Adrenal gland (tissue), 19 donors: ENCODE results near the gene FYTTD1. TPM values are rescaled to one million over a fixed set of nuclear protein-coding genes. Genes with fewer than 3 reads are reported as not detected.

ENCODE experiments used
- DNase-seq, 7 donors: peaks; one replicate each; pipeline ENCODE4 v3.0.0-alpha.2; 2019 to 2020
- H3K27ac ChIP-seq, 5 donors: fragments of 200-600 bp; sonication (generic) in 4 of 5; 1 replicate in 3 of 5; 2 replicates in 2 of 5; pipeline versions ENCODE4 v1.5.1 to v1.8.0; 2016 to 2020; ENCODE audit warnings: mild to moderate bottlenecking in 1 of 5
- H3K27me3 ChIP-seq: fragments of 200-600 bp; 2 replicates; pipeline ENCODE4 v1.8.0; 2021
- H3K36me3 ChIP-seq, 2 donors: fragments of 200-600 bp; replicated peaks in 1 of 2; 1 replicate in 1 of 2; 2 replicates in 1 of 2; pipeline versions ENCODE4 v1.5.1 to v1.8.0; 2018 to 2022
- H3K4me1 ChIP-seq, 2 donors: fragments of 200-600 bp; replicated peaks in 1 of 2; 1 replicate in 1 of 2; 2 replicates in 1 of 2; pipeline versions ENCODE4 v1.5.1 to v1.8.0; 2018 to 2021
- H3K4me3 ChIP-seq, 4 donors: fragments of 200-600 bp; sonication (generic) in 3 of 4; one replicate each; pipeline ENCODE4 v1.5.1; 2016 to 2018
- H3K9me3 ChIP-seq, 3 donors: fragments of 200-600 bp; sonication (generic) in 1 of 3; replicated peaks in 1 of 3; 1 replicate in 2 of 3; 2 replicates in 1 of 3; pipeline versions ENCODE4 v1.5.1 to v1.8.0; 2016 to 2021
- POLR2A ChIP-seq, 2 donors: fragments of 450-650 bp; IDR thresholded peaks; one replicate each; pipeline ENCODE4 v1.6.1; 2017; ENCODE audit warnings: antibody characterized with exemption in 2 of 2, mild to moderate bottlenecking in 2 of 2, moderate library complexity in 1 of 2
- WGBS, 4 donors: extraction: QIAGEN DNeasy Blood & Tissue Kit in 2 of 4; methylation state at CpG; one replicate each; pipeline versions ENCODE4 v1.1.5 to v1.1.7; 2013 to 2017; 5-methylcytosine and 5-hydroxymethylcytosine counted together
- intact Hi-C, 2 donors: fragments of 100-400 bp; cut with DNase I; formaldehyde crosslinking; loops; one replicate each; pipeline versions ENCODE4 v1.14.1 to v1.15.0; 2022 to 2023
- long read RNA-seq, 10 donors: library from polyadenylated mRNA in 3 of 10; unstranded in 2 of 10; stranded (forward) in 1 of 10; transcript quantifications; one replicate each; pipeline ENCODE4 v2.0.0 and lab custom pipeline, GENCODE V29; 2021 to 2026
- polyA plus RNA-seq, 3 donors: library from polyadenylated mRNA; stranded (reverse); fragments of 200-250 nt in 2 of 3; fragments of 350-450 nt in 1 of 3; fragmentation: Illumina TruSeq in 1 of 3; extraction: RNeasy Lipid Tissue Mini Kit (QIAGEN cat#74804) in 1 of 3; gene quantifications; one replicate each; pipeline ENCODE4 v1.2.3, GENCODE V29; 2013 to 2014
- total RNA-seq, 9 donors: library from RNA; depleted of rRNA in 4 of 9; stranded (reverse); fragments of >200 nt in 4 of 9; fragments of 120-200 nt in 1 of 9; fragmentation: NEBNext Ultra II Directional in 1 of 9; extraction: Animal tissue kit (Norgen Biotek cat#: 25700) in 1 of 9; gene quantifications; one replicate each; pipeline versions ENCODE4 v1.1.0 to v1.2.4, GENCODE V29; 2013 to 2023
- TF ChIP-seq, protein P1 (sequence below), 6 experiments: fragments of 450-650 bp in 4 of 6; fragments of 200-600 bp in 2 of 6; sonication (generic) in 1 of 6; IDR thresholded peaks; 1 replicate in 5 of 6; 2 replicates in 1 of 6; pipeline versions ENCODE4 v1.5.1 to v1.8.0; 2016 to 2021; ENCODE audit warnings: antibody characterized with exemption in 6 of 6, mild to moderate bottlenecking in 2 of 6, moderate library complexity in 1 of 6
- donor health status: healthy with polysubstance abuse.
- donor health status: Bipolar disorder and iron deficiency.
- donor health status: DM: yes; HTN: yes; CAD: no.
- donor health status: DM: no; HTN: no; CAD: no.
- donor health status: DM: no; HTN: no; CAD: no.
- donor health status: DM: yes; HTN: yes; CAD: no.

FYTTD1 gene, protein sequence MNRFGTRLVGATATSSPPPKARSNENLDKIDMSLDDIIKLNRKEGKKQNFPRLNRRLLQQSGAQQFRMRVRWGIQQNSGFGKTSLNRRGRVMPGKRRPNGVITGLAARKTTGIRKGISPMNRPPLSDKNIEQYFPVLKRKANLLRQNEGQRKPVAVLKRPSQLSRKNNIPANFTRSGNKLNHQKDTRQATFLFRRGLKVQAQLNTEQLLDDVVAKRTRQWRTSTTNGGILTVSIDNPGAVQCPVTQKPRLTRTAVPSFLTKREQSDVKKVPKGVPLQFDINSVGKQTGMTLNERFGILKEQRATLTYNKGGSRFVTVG
- 10 to 100 TPM; 12.5 to 62.3 (median 48.2) TPM for total RNA-seq
- 10 to 100 TPM; 10.1 to 70.4 (median 12.3) TPM for polyA plus RNA-seq
- long read RNA-seq, donor 1, full-length matches to known transcripts: 19 of 31 reads
- long read RNA-seq, donor 1, partial matches to known transcripts: 12 of 31 reads
- long read RNA-seq, donor 1, other reads (novel, unspliced or antisense): 0 of 31 reads
- long read RNA-seq, donor 2, full-length matches to known transcripts: 17 of 30 reads
- long read RNA-seq, donor 2, partial matches to known transcripts: 13 of 30 reads
- long read RNA-seq, donor 2, other reads (novel, unspliced or antisense): 0 of 30 reads
- long read RNA-seq, donor 3, full-length matches to known transcripts: 16 of 31 reads
- long read RNA-seq, donor 3, partial matches to known transcripts: 15 of 31 reads
- long read RNA-seq, donor 3, other reads (novel, unspliced or antisense): 0 of 31 reads
- long read RNA-seq, donor 4, full-length matches to known transcripts: 14 of 29 reads
- long read RNA-seq, donor 4, partial matches to known transcripts: 9 of 29 reads
- long read RNA-seq, donor 4, other reads (novel, unspliced or antisense): 6 of 29 reads
- long read RNA-seq, donor 5, full-length matches to known transcripts: 87 of 100 reads
- long read RNA-seq, donor 5, partial matches to known transcripts: 0 of 100 reads
- long read RNA-seq, donor 5, other reads (novel, unspliced or antisense): 13 of 100 reads
- long read RNA-seq, donor 6, full-length matches to known transcripts: 16 of 24 reads
- long read RNA-seq, donor 6, partial matches to known transcripts: 6 of 24 reads
- long read RNA-seq, donor 6, other reads (novel, unspliced or antisense): 2 of 24 reads
- long read RNA-seq, donor 7, full-length matches to known transcripts: 4 of 12 reads
- long read RNA-seq, donor 7, partial matches to known transcripts: 8 of 12 reads
- long read RNA-seq, donor 7, other reads (novel, unspliced or antisense): 0 of 12 reads
- long read RNA-seq, donor 8, full-length matches to known transcripts: 20 of 31 reads
- long read RNA-seq, donor 8, partial matches to known transcripts: 11 of 31 reads
- long read RNA-seq, donor 8, other reads (novel, unspliced or antisense): 0 of 31 reads
- long read RNA-seq, donor 9, full-length matches to known transcripts: 9 of 16 reads
- long read RNA-seq, donor 9, partial matches to known transcripts: 7 of 16 reads
- long read RNA-seq, donor 9, other reads (novel, unspliced or antisense): 0 of 16 reads
- long read RNA-seq, donor 10, full-length matches to known transcripts: 9 of 9 reads
- long read RNA-seq, donor 10, partial matches to known transcripts: 0 of 9 reads
- long read RNA-seq, donor 10, other reads (novel, unspliced or antisense): 0 of 9 reads

GRCh38 chr3:197749601-197750395 lies at the start of gene FYTTD1:
Gene FYTTD1 (plus strand): TSS chr3:197749883. CDS start chr3:197749972, 89 bp downstream.
- peak; percentile 88 to 94 (median 90) for DNase-seq
- Histone ChIP-seq H3K9me3 (no peaks in the 10 kb centered on the region), H3K4me1 (peaks cover 6 to 23% of the 10 kb centered on the region in 2 donors), H3K27me3 (no peaks in the 10 kb centered on the region), H3K36me3 (no peaks in the 10 kb centered on the region), H3K27ac (peak within 1 kb of the TSS; percentile 84 to 97 (median 96)), H3K4me3 (peak within 1 kb of the TSS; percentile 59 to 83 (median 72))
- intact Hi-C loops: no loop called here
- TF ChIP-seq, protein P1, sequence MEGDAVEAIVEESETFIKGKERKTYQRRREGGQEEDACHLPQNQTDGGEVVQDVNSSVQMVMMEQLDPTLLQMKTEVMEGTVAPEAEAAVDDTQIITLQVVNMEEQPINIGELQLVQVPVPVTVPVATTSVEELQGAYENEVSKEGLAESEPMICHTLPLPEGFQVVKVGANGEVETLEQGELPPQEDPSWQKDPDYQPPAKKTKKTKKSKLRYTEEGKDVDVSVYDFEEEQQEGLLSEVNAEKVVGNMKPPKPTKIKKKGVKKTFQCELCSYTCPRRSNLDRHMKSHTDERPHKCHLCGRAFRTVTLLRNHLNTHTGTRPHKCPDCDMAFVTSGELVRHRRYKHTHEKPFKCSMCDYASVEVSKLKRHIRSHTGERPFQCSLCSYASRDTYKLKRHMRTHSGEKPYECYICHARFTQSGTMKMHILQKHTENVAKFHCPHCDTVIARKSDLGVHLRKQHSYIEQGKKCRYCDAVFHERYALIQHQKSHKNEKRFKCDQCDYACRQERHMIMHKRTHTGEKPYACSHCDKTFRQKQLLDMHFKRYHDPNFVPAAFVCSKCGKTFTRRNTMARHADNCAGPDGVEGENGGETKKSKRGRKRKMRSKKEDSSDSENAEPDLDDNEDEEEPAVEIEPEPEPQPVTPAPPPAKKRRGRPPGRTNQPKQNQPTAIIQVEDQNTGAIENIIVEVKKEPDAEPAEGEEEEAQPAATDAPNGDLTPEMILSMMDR (IDR thresholded peaks at IDR 0.05): peak in 5 of 6 experiments; percentile 24 to 71 (median 46)
- TF ChIP-seq POLR2A (IDR thresholded peaks at IDR 0.05): peak; percentile 19 to 80
- WGBS, 4 donors: 0 to 1% (median 0%) methylated on average over 18 to 104 of the region's 104 CpGs

DNA sequence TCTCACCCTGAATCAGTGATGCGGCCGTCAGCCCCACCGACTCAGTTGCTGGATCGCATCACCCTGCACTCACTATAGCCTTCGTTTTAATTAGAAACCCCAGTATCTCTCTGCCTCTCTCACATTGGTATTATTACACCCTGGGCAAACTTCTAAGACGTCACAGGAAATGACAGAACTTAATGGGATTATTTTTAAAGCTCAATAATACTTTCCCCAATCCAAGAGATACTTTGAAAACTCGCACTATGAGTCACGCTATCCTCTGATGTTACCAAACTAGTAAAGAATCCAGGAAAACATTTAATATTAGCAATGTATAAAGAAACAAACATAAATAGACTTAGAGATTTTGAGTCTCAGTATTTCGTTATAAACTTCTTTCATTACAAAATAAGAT lies 49.6 kb upstream of the FYTTD1 start:
- no peak overlapping the region for H3K4me3 ChIP-seq
- no peak for DNase-seq
- H3K27ac ChIP-seq: no peak overlapping the region
- 95 to 97% (median 97%) methylated on average over 9 of the region's 9 CpGs for WGBS, 4 donors
- TF ChIP-seq, protein P1 (IDR thresholded peaks at IDR 0.05): no peak
- no peak for TF ChIP-seq POLR2A (IDR thresholded peaks at IDR 0.05)
- no peaks in the 10 kb centered on the region for H3K4me1 ChIP-seq
- H3K27me3 ChIP-seq: no peaks in the 10 kb centered on the region
- peaks cover 0 to 67% of the 10 kb centered on the region in 2 donors for H3K36me3 ChIP-seq
- H3K9me3 ChIP-seq: no peaks in the 10 kb centered on the region
- intact Hi-C loops: no loop called here

- TF ChIP-seq, protein P1 (IDR thresholded peaks at IDR 0.05): no peak
- TF ChIP-seq POLR2A (IDR thresholded peaks at IDR 0.05): no peak
- H3K4me1 ChIP-seq: no peaks in the 10 kb centered on the region
- H3K36me3 ChIP-seq: peaks cover 0 to 54% of the 10 kb centered on the region in 2 donors
- 94 to 97% (median 96%) methylated on average over 4 of the region's 4 CpGs for WGBS, 4 donors
- H3K27me3 ChIP-seq: no peaks in the 10 kb centered on the region
- DNase-seq: no peak
- no peak overlapping the region for H3K4me3 ChIP-seq
- H3K9me3 ChIP-seq: no peaks in the 10 kb centered on the region
- intact Hi-C loops: no loop called here
- no peak overlapping the region for H3K27ac ChIP-seq
Measured at GRCh38 chr3:197701841-197702240, 47.8 kb upstream of the FYTTD1 start.
